Tibial nerve (tissue), 4 donors: Measurements from ENCODE around the gene MAP4. TPM values are rescaled to one million over a fixed set of nuclear protein-coding genes. Genes with fewer than 3 reads are reported as not detected.
A peak's percentile ranks its signal among the peaks of the same experiment; 100 is the strongest.

ENCODE experiments used
- DNase-seq, 2 donors: peaks; one replicate each; pipeline ENCODE4 v3.0.0-alpha.2; 2019; ENCODE audit warnings: low spot score in 2 of 2
- H3K27ac ChIP-seq, 4 donors: fragments of 200-600 bp; sonication (generic) in 3 of 4; one replicate each; pipeline ENCODE4 v1.5.1; 2017 to 2019; ENCODE audit warnings: mild to moderate bottlenecking in 1 of 4
- H3K27me3 ChIP-seq, 2 donors: fragments of 200-600 bp; sonication (generic) in 1 of 2; one replicate each; pipeline versions ENCODE4 v1.5.1 to v1.6.0; 2017 to 2019
- H3K36me3 ChIP-seq, 3 donors: fragments of 200-600 bp; sonication (generic); one replicate each; pipeline ENCODE4 v1.5.1; 2018 to 2019
- H3K4me1 ChIP-seq, 4 donors: fragments of 200-600 bp; sonication (generic) in 3 of 4; one replicate each; pipeline ENCODE4 v1.5.1; 2017 to 2019
- H3K4me3 ChIP-seq, 4 donors: fragments of 200-600 bp; sonication (generic) in 3 of 4; one replicate each; pipeline ENCODE4 v1.5.1; 2017 to 2019; ENCODE audit warnings: mild to moderate bottlenecking in 1 of 4, moderate library complexity in 1 of 4
- H3K9me3 ChIP-seq, 4 donors: fragments of 200-600 bp; sonication (generic) in 3 of 4; one replicate each; pipeline ENCODE4 v1.5.1; 2017 to 2019
- CTCF ChIP-seq, 5 experiments: fragments of 200-600 bp in 3 of 5; fragments of 450-650 bp in 2 of 5; sonication (generic) in 3 of 5; IDR thresholded peaks; one replicate each; pipeline ENCODE4 v1.5.1; 2016 to 2019; ENCODE audit warnings: antibody characterized with exemption in 5 of 5, mild to moderate bottlenecking in 3 of 5, moderate library complexity in 2 of 5
- EP300 ChIP-seq, 2 donors: sonication (generic); formaldehyde crosslinking; IDR thresholded peaks; one replicate each; pipeline ENCODE4 v1.6.1; 2017; ENCODE audit warnings: antibody characterized with exemption in 2 of 2, mild to moderate bottlenecking in 1 of 2
- POLR2A ChIP-seq, 2 donors: fragments of 450-650 bp; IDR thresholded peaks; one replicate each; pipeline ENCODE4 v1.6.1; 2017; ENCODE audit warnings: antibody characterized with exemption in 2 of 2, mild to moderate bottlenecking in 2 of 2, moderate library complexity in 2 of 2
- WGBS, 2 donors: methylation state at CpG; one replicate each; pipeline ENCODE4 v1.1.5; 2018; 5-methylcytosine and 5-hydroxymethylcytosine counted together
- total RNA-seq, 4 donors: library from RNA; depleted of rRNA; stranded (reverse); fragments of >200 nt; gene quantifications; one replicate each; pipeline ENCODE4 v1.1.0, GENCODE V29; 2016

Gene MAP4
- total RNA-seq, 4 donors from 2014 or later, result 201 to 239 (median 231) TPM

GRCh38 chr3:48026098-48026497 lies 9.9 kb upstream of the MAP4 start:
- H3K4me1 ChIP-seq, result peaks cover 0 to 81% (median 29%) of the 10 kb centered on the region in 4 donors
- 36 to 45% methylated on average over 2 of the region's 2 CpGs for WGBS, 2 donors
- no peak overlapping the region for H3K4me3 ChIP-seq
- no peak for DNase-seq
- peak overlapping the region in 2 of 4 donors; percentile 32 to 41 for H3K27ac ChIP-seq
- no peaks in the 10 kb centered on the region for H3K27me3 ChIP-seq
- H3K36me3 ChIP-seq, result no peaks in the 10 kb centered on the region
- no peaks in the 10 kb centered on the region for H3K9me3 ChIP-seq
- TF ChIP-seq EP300 (IDR thresholded peaks at IDR 0.05) (no peak), CTCF (IDR thresholded peaks at IDR 0.05) (no peak), POLR2A (IDR thresholded peaks at IDR 0.05) (no peak)

- Histone ChIP-seq H3K27ac (peak overlapping the region in 2 of 4 donors; percentile 1 to 61), H3K9me3 (no peaks in the 10 kb centered on the region), H3K4me1 (peaks cover 0 to 75% (median 29%) of the 10 kb centered on the region in 4 donors), H3K27me3 (no peaks in the 10 kb centered on the region), H3K4me3 (no peak overlapping the region), H3K36me3 (no peaks in the 10 kb centered on the region)
- WGBS, 2 donors, result 54 to 58% methylated on average over 1 of the region's 1 CpG
- TF ChIP-seq CTCF (IDR thresholded peaks at IDR 0.05) (no peak), POLR2A (IDR thresholded peaks at IDR 0.05) (no peak), EP300 (IDR thresholded peaks at IDR 0.05) (no peak)
- no peak for DNase-seq
These were observed 8.2 kb upstream of the MAP4 start for GRCh38 chr3:48024401-48024800.

GRCh38 chr3:48023377-48023776 lies 7.2 kb upstream of the MAP4 start:
- Histone ChIP-seq H3K27me3 (no peaks in the 10 kb centered on the region), H3K4me3 (no peak overlapping the region), H3K9me3 (no peaks in the 10 kb centered on the region), H3K4me1 (peaks cover 0 to 70% (median 29%) of the 10 kb centered on the region in 4 donors), H3K27ac (peak overlapping the region in 2 of 4 donors; percentile 1 to 61), H3K36me3 (peaks cover 0 to 4% (median 0%) of the 10 kb centered on the region in 3 donors)
- no peak for DNase-seq
- peak in 1 of 2 donors; percentile 53 for TF ChIP-seq EP300 (IDR thresholded peaks at IDR 0.05)
- TF ChIP-seq CTCF (IDR thresholded peaks at IDR 0.05), result no peak
- no peak for TF ChIP-seq POLR2A (IDR thresholded peaks at IDR 0.05)
- 44 to 46% methylated on average over 1 of the region's 1 CpG for WGBS, 2 donors

GRCh38 chr3:48022178-48022577 lies 6.0 kb upstream of the MAP4 start:
- Histone ChIP-seq H3K36me3 (peaks cover 0 to 4% (median 0%) of the 10 kb centered on the region in 3 donors), H3K27me3 (no peaks in the 10 kb centered on the region), H3K4me3 (no peak overlapping the region), H3K27ac (peak overlapping the region in 2 of 4 donors; percentile 27 to 44), H3K9me3 (no peaks in the 10 kb centered on the region), H3K4me1 (peaks cover 0 to 68% (median 27%) of the 10 kb centered on the region in 4 donors)
- 75 to 81% methylated on average over 4 of the region's 4 CpGs for WGBS, 2 donors
- TF ChIP-seq POLR2A (IDR thresholded peaks at IDR 0.05) (no peak), CTCF (IDR thresholded peaks at IDR 0.05) (no peak), EP300 (IDR thresholded peaks at IDR 0.05) (no peak)
- no peak for DNase-seq

- H3K36me3 ChIP-seq, result peaks cover 0 to 4% (median 0%) of the 10 kb centered on the region in 3 donors
- no peaks in the 10 kb centered on the region for H3K9me3 ChIP-seq
- H3K27ac ChIP-seq, result peak overlapping the region in 1 of 4 donors; percentile 49
- TF ChIP-seq EP300 (IDR thresholded peaks at IDR 0.05) (no peak), CTCF (IDR thresholded peaks at IDR 0.05) (no peak), POLR2A (IDR thresholded peaks at IDR 0.05) (no peak)
- peaks cover 0 to 74% (median 37%) of the 10 kb centered on the region in 4 donors for H3K4me1 ChIP-seq
- no peak for DNase-seq
- H3K4me3 ChIP-seq, result no peak overlapping the region
- no peaks in the 10 kb centered on the region for H3K27me3 ChIP-seq
- WGBS, 2 donors, result 84 to 88% methylated on average over 3 of the region's 3 CpGs
These were observed 2.6 kb upstream of the MAP4 start for GRCh38 chr3:48018841-48019240.
